ENCODE measurements around the gene SEMA5B.

SEMA5B gene

GRCh38 chr3:122942937-122943827, 84.4 kb downstream of the SEMA5B start:
- DNase-seq (ENCODE audit: low read depth) = no peak

DNA sequence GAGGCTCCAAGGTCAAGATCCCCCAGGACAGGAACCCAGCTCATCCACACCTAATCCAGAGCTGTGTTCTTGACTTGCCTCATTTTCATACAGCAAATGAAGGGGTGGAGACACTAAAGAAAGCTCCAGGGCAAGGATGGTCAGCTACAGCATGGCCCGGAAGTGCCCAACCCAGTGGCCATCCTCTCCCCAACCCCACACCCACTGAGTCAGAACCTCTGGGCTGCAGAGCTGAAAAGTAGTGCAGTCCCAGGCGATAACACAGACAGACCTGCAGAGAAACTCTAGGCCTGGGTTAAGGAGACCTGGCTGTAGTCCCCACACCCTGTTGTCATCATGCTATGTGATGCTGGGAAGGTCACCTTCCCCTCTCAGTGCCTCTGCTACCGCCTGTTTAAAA, 85.3 kb downstream of the SEMA5B start:
- no peak for DNase-seq (ENCODE audit: low read depth)

- no peak for DNase-seq (ENCODE audit: low read depth)
Observed at GRCh38 chr3:122941228-122942206, 86.0 kb downstream of the SEMA5B start.

DNA sequence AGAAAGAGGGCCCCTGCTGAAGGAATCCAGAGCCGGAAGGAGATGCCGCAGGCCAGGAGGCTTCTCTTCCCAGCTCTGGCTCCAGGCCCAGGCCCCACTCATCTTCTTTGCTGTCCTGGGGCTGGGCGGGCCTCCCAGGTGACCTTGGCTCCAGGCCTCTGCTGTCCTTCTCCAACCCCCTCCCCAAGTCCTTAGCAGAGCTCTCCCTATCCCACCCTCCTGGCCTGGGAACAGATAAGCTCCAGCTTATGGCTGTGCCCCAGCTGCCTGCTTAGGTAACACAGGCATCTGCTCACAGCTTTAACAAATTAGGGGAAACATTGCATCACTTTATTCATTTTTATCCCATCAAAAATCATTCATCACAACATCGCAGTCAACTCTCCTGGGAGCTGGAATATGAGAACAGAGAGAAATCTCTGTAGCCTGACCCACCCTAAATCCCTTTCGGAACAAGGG, 86.9 kb downstream of the SEMA5B start:
- no peak for DNase-seq (ENCODE audit: low read depth)

- DNase-seq (ENCODE audit: low read depth) = no peak
Observed at GRCh38 chr3:122938783-122939425, 88.7 kb downstream of the SEMA5B start.

DNA sequence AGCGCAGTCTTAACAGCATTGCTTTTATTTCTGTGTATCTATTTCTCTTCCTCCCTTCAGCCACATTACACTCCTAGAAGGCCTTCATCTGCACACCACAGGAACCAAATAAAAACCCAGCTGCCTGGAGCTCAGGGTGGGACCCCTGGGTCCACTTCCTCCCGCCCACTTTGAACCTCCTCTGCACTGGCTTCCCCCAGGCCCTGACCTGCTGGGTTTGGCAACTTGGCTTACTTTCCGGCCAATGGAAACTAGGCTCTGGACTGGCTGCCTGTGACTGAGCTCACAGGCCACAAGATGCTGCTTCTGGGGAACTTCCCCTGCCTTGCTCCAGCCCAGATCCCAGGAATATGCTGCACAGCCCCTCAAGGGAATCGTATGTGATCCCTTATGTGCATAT, 89.8 kb downstream of the SEMA5B start:
- DNase-seq (ENCODE audit: low read depth) = no peak

GRCh38 chr3:122936986-122937385, 90.6 kb downstream of the SEMA5B start:
- no peak for DNase-seq (ENCODE audit: low read depth)

GRCh38 chr3:122936335-122936734, 91.2 kb downstream of the SEMA5B start:
- DNase-seq (ENCODE audit: low read depth) = no peak

GRCh38 chr3:122934251-122934650, 93.3 kb downstream of the SEMA5B start:
- no peak for DNase-seq (ENCODE audit: low read depth)

DNA sequence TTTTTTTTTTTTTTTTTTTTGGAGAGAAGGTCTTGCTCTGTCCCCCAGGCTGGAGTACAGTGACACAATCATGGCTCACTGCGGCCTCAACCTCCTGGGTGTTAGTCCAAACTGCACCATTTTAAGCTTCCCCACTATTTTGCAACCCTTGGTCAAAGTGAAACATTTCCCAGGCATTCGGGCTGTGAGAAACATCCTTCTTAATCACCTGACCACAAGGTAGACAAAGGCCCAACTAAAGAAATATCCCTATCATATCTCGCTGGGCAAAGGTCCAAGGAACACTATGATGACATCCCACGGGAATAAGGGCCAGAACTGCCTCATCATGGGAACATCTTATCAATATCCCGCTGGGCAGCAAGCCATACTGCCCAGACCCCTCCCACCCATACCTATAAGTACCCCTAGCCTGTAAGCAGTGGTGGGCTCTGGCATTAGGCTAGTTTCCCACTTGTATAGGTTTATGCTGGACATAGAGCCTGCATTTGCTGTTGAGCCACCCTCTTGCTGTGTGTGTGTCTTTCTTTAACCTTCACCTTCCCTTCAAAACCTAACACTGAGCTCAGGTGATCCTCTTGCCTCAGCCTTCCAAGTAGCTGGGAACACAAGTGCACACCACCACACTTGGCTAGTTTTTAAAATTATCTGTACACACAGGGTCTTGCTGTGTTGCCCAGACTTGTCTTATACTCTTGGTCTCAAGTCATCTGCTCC, 95.2 kb downstream of the SEMA5B start:
- no peak for DNase-seq (ENCODE audit: low read depth)

GRCh38 chr3:122931636-122932035, 95.9 kb downstream of the SEMA5B start:
- no peak for DNase-seq (ENCODE audit: low read depth)

- DNase-seq (ENCODE audit: low read depth) = no peak
Observed at GRCh38 chr3:122930063-122930997, 97.2 kb downstream of the SEMA5B start.

DNA sequence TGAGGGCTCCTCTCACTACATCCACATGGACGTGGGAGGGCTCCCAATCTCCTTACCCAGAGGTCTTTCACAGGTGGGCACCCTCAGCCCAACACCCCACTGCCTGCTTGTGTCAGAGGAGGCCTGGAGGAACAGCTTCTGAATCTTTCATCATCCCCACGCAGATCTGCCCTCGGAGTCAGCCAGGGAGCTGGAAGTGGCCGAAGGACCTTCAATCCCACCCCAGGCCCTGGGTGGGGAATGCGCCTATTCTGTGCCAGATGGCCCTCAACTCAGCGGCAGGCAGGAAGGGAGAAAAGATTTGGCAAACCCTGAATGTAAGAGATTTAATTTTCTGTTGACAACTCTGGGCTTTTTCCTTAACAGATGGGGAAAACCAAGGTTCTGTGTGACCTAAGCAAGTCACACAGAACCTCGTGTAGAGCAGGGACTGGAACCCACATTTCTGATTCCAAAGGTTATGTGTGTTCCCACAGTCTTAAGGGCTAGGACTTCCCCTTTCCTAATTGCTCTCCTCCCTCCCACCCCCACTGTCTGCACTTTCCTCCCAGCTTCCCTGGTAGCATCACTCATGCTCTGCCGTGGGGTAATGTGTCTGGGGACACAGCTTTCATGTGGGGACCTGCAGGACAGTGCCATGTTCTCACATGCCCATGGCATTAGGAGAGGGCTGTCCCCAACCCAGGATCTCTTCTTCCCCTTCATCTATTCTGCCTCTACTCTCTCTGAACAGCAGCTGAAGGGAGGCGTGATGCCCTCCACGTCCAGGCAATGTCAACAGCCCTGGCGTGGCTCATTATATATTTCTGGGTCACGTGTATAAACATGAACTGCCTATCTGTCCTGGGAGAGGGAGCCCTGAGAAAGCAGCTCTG, 98.1 kb downstream of the SEMA5B start:
- DNase-seq (ENCODE audit: low read depth) = no peak

- DNase-seq (ENCODE audit: low read depth) = no peak
Observed at GRCh38 chr3:122928396-122929187, 99.0 kb downstream of the SEMA5B start.

GRCh38 chr3:122927726-122928125, 99.8 kb downstream of the SEMA5B start:
- no peak for DNase-seq (ENCODE audit: low read depth)

GRCh38 chr3:122926811-122927210, 100.8 kb downstream of the SEMA5B start:
- DNase-seq (ENCODE audit: low read depth) = no peak

- DNase-seq (ENCODE audit: low read depth) = no peak
Observed at GRCh38 chr3:122926322-122926721, 101.2 kb downstream of the SEMA5B start.

DNA sequence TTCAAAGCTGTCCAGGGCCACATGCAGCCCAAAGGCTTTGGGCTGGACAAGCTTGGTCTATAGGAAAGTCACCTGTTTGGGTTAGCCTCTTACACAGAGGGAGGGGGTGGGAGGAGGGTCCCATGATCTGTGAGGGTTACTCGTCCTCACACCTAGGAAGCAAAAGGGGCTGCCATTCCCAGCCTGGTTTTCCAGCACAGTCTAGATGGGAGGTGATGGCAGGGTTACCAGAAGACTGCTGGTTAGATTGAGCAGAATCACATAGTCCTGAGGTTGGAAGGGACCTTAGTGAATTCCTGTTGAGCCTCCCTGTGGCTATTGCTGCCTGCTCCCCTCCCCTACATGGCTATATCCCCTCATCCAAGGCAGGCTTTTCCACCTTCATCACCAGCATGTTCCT, 101.8 kb downstream of the SEMA5B start:
- DNase-seq (ENCODE audit: low read depth) = no peak

GRCh38 chr3:122924056-122924455, 103.5 kb downstream of the SEMA5B start:
- no peak for DNase-seq (ENCODE audit: low read depth)
